Stimulated activated CD4-positive, alpha-beta T cell treated with anti-CD3 and anti-CD28 coated beads, Interleukin-4, amount 100 ng/mL, for 1 hour (primary cell): Measurements from ENCODE around the gene NAA16.
A peak's percentile ranks its signal among the peaks of the same experiment; 100 is the strongest.
"Not testable (repeated sequence)": the region's sequence is repeated elsewhere in the genome, so short reads cannot be mapped to it uniquely, and the experiment has no call there.

Experiments
- DNase-seq: peaks from one replicate; pipeline ENCODE4 v3.0.0-alpha.2; 2020

NAA16 gene

GRCh38 chr13:41310963-41311405 is at the start of gene NAA16:
Gene NAA16 (plus strand): TSS chr13:41311267. CDS start chr13:41311529, 262 bp downstream.
- DNase-seq = peak; percentile 97

- DNase-seq = peak; percentile 78
These were observed 47.7 kb upstream of the NAA16 start, which contains the start of gene MTRF1 for GRCh38 chr13:41263261-41263971. Gene MTRF1 (minus strand): TSS chr13:41263576. CDS start chr13:41260907, 2,669 bp downstream.

DNA sequence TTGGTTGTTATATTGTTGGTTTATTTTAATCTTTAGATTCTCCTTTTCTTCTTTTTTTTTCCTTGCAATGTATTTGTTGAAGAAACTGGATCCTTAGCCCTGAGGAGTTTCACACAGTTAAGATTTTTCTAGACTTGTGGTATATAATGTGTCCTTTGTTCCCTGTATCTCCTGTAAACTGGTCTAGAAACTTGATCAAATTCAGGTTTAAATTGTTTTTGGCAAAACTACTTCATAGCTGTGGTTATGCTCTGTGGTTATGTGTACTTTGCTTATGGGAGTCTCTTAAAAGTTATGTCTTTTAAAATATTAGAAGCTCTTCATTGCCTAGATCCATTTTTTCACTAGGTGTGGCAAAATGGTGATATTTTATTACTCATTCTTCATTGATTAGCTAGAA is 44.0 kb upstream of the NAA16 start:
- no peak for DNase-seq

GRCh38 chr13:41268764-41269163 is 42.3 kb upstream of the NAA16 start:
- DNase-seq = no peak

DNA sequence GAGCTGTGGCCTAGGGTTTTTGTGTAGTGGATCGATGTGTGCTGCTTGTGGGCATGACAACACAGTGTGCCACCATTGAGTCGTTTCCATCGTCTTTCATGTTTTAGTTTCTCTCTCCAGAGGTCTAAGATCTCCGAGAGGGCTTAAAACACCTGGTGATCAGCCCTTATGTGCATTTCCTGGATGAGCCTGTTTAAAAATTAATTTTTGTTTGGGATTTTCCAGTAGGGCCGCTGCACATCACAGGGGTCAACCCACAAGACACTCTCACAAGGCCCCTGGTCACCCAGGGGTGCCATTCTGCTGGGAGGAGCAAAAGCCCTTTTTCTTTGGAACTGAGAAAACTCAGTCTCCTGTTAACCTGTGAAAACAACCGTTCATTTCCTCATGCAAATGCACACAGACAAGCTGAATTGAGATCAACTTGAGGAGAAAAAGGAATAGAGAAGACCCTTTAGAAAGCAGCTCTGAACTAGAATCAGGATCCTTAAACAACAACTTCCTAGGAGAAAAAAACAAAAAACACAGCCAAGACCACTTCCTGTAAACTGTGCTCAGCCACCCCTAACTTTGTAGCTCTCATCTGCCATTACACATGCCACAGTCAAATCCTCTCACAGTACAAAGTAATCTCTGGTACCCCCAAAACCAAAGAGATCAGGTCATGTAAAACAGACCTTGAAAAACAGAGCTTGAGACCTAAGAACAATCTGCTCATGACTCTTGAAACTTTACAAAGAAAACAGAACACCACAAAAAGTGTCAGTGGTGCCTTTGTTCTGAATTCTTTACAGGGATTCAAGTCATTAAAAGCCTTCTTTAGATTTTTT is 39.4 kb upstream of the NAA16 start:
- no peak for DNase-seq

- no peak for DNase-seq
These were observed 37.1 kb upstream of the NAA16 start for GRCh38 chr13:41273831-41274441.

GRCh38 chr13:41274881-41275280 is 36.2 kb upstream of the NAA16 start:
- no peak for DNase-seq

GRCh38 chr13:41276824-41277223 is 34.2 kb upstream of the NAA16 start:
- DNase-seq = no peak

GRCh38 chr13:41279156-41279555 is 31.9 kb upstream of the NAA16 start:
- DNase-seq = not testable (repeated sequence)

DNA sequence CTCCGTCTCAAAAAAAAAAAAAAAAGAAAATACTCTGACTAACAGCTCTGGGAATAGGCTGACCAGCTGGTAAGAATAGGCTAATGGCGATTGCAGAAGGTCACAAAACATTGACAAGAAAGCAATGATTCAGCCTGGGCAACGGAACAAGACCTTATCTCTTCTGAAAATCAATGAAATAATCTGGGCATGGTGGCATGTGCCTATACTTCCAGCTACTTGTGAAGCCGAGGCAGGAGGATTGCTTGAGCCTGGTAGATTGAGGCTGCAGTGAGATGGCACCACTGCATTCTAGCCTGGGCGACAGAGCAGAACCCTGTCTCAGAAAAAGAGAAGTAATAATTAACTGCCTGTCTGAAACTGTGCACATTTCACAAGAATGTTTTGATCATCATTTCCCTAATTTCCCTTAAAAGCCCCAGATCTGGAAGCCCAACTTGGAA is 28.9 kb upstream of the NAA16 start:
- no peak for DNase-seq

GRCh38 chr13:41284512-41285288 is 26.4 kb upstream of the NAA16 start:
- DNase-seq = no peak

GRCh38 chr13:41286370-41286769 is 24.7 kb upstream of the NAA16 start:
- no peak for DNase-seq

GRCh38 chr13:41289463-41289881 is 21.6 kb upstream of the NAA16 start:
- DNase-seq = no peak

DNA sequence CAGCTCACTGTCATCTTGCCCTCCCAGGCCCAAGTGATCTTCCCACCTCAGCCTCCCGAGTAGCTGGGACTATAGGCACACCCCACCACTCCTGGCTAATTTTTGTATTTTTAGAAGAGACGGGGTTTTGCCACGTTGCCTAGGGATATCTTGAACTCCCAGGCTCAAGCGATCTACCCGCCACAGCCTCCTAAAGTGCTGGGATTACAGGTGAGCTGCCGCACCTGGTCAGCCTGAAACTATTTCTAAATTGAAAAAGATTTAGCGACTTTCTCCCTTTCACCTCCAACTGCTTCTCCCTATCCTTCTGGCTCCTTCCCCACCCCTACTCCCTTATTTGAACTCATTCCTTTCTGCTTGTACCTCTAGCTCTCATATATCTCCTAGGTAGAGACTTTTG is 19.8 kb upstream of the NAA16 start:
- no peak for DNase-seq

GRCh38 chr13:41293272-41293671 is 17.8 kb upstream of the NAA16 start:
- DNase-seq = no peak

DNA sequence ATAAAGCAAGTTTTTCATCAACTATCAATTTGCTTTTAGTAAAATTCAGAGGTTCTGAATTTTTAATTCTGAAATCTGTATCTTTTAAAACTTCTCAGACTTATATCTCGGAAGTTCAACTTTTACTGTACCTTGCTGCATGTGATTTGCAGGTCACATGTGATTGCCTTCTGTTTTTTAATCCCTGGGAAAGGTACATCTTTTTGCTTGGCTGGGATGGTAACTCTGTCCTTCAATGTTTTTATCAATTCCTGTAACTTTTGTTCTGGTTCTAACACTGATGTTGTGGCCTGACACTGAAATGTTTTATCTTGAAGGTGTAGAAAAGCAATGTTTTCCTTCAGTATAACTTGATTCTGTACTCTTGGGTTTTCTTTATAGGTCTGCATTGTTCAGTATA is 16.2 kb upstream of the NAA16 start:
- DNase-seq = no peak

GRCh38 chr13:41295973-41296372 is 15.1 kb upstream of the NAA16 start:
- DNase-seq = no peak

- DNase-seq = no peak
These were observed 14.0 kb upstream of the NAA16 start for GRCh38 chr13:41296879-41297646.

DNA sequence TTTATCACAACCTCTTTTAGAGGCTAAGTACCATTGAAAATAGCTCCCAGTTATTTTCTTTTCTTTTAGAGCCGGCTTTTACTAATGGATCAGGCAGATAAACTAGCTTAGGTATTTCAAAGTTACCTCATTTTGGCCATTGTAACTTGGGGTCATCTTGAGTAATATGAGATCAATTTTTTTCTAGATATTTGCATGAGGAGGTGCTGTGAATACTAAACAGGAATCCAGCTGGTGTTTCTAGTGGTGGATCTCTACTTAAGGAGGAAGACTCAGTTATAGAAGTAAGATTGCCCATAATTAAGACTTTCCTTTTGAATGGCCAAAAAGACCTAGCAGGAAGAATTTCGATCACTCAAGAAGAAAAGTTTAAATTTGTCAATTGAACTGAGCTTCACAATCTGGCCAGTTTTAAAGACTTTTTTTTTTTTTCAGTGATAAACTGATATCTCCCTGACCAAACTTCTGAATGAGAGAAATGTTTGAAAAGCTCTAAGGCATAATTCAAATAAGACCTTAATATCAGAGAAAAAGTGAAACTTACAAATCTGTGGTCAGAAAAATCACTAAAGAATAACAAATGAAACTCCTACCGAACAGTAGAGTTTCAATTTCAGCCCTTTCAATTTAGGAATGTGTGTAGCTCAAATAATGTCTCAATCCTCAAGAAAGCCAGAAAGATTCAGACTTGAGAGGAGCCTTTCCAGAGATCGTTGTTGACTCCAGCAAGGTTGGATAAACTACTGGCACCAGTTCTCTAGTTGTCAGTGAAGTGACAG is 11.6 kb upstream of the NAA16 start:
- DNase-seq = no peak

GRCh38 chr13:41302743-41303142 is 8.3 kb upstream of the NAA16 start:
- DNase-seq = no peak

- DNase-seq = no peak
These were observed 6.5 kb upstream of the NAA16 start for GRCh38 chr13:41304551-41304950.
